SIG-M5 (cell line): ENCODE results near the gene HUS1B.
"Not testable (repeated sequence)": the region's sequence is repeated elsewhere in the genome, so short reads cannot be mapped to it uniquely, and the experiment has no call there.

Experiments used
- DNase-seq: peaks from one replicate; lab custom pipeline; 2025; lab: John Stamatoyannopoulos, UW

HUS1B gene

GRCh38 chr6:656460-657252 lies at the start of gene HUS1B:
Gene HUS1B, minus strand, starts transcription at chr6:657100. Its CDS starts 156 bp downstream, at chr6:656944.
- no peak for DNase-seq

GRCh38 chr6:706146-706545 lies 49.2 kb upstream of the HUS1B start:
- no peak for DNase-seq

GRCh38 chr6:705047-705446 lies 48.1 kb upstream of the HUS1B start:
- no peak for DNase-seq

GRCh38 chr6:704046-704445 lies 47.1 kb upstream of the HUS1B start:
- no peak for DNase-seq

GRCh38 chr6:703552-703951 lies 46.7 kb upstream of the HUS1B start:
- DNase-seq = no peak

GRCh38 chr6:701700-702479 lies 45.0 kb upstream of the HUS1B start:
- DNase-seq = no peak

GRCh38 chr6:701215-701614 lies 44.3 kb upstream of the HUS1B start:
- DNase-seq = no peak

GRCh38 chr6:700490-700889 lies 43.6 kb upstream of the HUS1B start:
- DNase-seq = no peak

GRCh38 chr6:699319-699718 lies 42.4 kb upstream of the HUS1B start:
- no peak for DNase-seq

- not testable (repeated sequence) for DNase-seq
Measured at GRCh38 chr6:694431-695126, 37.7 kb upstream of the HUS1B start.

GRCh38 chr6:693723-694009 lies 36.8 kb upstream of the HUS1B start:
- no peak for DNase-seq

GRCh38 chr6:692858-693722 lies 36.2 kb upstream of the HUS1B start, which contains the start of gene EXOC2:
Gene EXOC2, minus strand, starts transcription at chr6:693139. Its CDS starts 55,321 bp downstream, at chr6:637818.
- peak; percentile 2 for DNase-seq

- DNase-seq = no peak
Measured at GRCh38 chr6:692356-692851, 35.5 kb upstream of the HUS1B start.

GRCh38 chr6:689223-689622 lies 32.3 kb upstream of the HUS1B start:
- DNase-seq = no peak

GRCh38 chr6:686497-686896 lies 29.6 kb upstream of the HUS1B start:
- no peak for DNase-seq

- no peak for DNase-seq
Measured at GRCh38 chr6:684831-685636, 28.1 kb upstream of the HUS1B start.

GRCh38 chr6:683742-684440 lies 27.0 kb upstream of the HUS1B start:
- DNase-seq = no peak

- no peak for DNase-seq
Measured at GRCh38 chr6:680666-681340, 23.9 kb upstream of the HUS1B start.

- DNase-seq = no peak
Measured at GRCh38 chr6:680251-680650, 23.4 kb upstream of the HUS1B start.

GRCh38 chr6:679282-679681 lies 22.4 kb upstream of the HUS1B start:
- no peak for DNase-seq
